PC-3 (cell line): Measurements from ENCODE around the gene LMX1A. TPM values are rescaled to one million over a fixed set of nuclear protein-coding genes. Genes with fewer than 3 reads are reported as not detected.

Experiments
- ATAC-seq: fragments of 200-7000 bp; cut with Tn5 transposase; 2 replicates; pipeline ENCODE4 v1.9.1; 2020; ENCODE audit warnings: mild to moderate bottlenecking, moderate library complexity
- BruUV-seq: library from RNA; stranded (reverse); fragments of 400-500 nt; replicated peaks from 2 replicates; lab custom pipeline; 2021; lab: Mats Ljungman, UMichigan
- CTCF ChIA-PET: fragments of 300-600 bp; sonication (Branson Sonifier 250); formaldehyde crosslinking; loops from one replicate; lab custom pipeline; 2022; ENCODE audit warnings: antibody characterized with exemption; lab: Charles Lee
- POLR2A ChIA-PET: fragments of 300-600 bp; sonication (Branson Sonifier 250); formaldehyde crosslinking; loops from one replicate; lab custom pipeline; 2022; ENCODE audit warnings: antibody characterized with exemption; ENCODE audit not compliant: unreplicated experiment; lab: Charles Lee
- DNase-seq: peaks from one replicate; pipeline ENCODE4 v3.0.0-alpha.2; 2015
- H2AFZ ChIP-seq: fragments of 300-600 bp; sonication (generic); 2 replicates; pipeline ENCODE4 v1.6.0; 2016; ENCODE audit warnings: antibody characterized with exemption, low read length
- H3F3A ChIP-seq: fragments of 300-600 bp; sonication (generic); one replicate; pipeline ENCODE4 v1.6.0; 2017; ENCODE audit warnings: antibody characterized with exemption, low read length, control low read depth, mild to moderate bottlenecking; ENCODE audit not compliant: unreplicated experiment
- H3K27ac ChIP-seq: fragments of 300-600 bp; sonication (generic); 2 replicates; pipeline ENCODE4 v1.5.1; 2016; ENCODE audit warnings: mild to moderate bottlenecking, low read length
- H3K27me3 ChIP-seq: fragments of 300-600 bp; sonication (generic); 2 replicates; pipeline ENCODE4 v1.6.1; 2016; ENCODE audit warnings: low read length, mixed read lengths
- H3K36me3 ChIP-seq: fragments of 300-600 bp; sonication (generic); 2 replicates; pipeline ENCODE4 v1.6.1; 2016; ENCODE audit warnings: low read depth, mixed run types, low read length, mixed read lengths
- H3K4me1 ChIP-seq: fragments of 300-600 bp; sonication (generic); 2 replicates; pipeline ENCODE4 v1.5.1; 2016; ENCODE audit warnings: low read length; ENCODE audit not compliant: insufficient read depth
- H3K4me2 ChIP-seq: fragments of 300-600 bp; sonication (generic); 2 replicates; pipeline ENCODE4 v1.6.0; 2016; ENCODE audit warnings: low read length
- H3K4me3 ChIP-seq: fragments of 300-600 bp; sonication (generic); 2 replicates; pipeline ENCODE4 v1.5.1; 2016; ENCODE audit warnings: mild to moderate bottlenecking, low read length, mixed read lengths
- H3K79me2 ChIP-seq: fragments of 300-600 bp; sonication (generic); 2 replicates; pipeline ENCODE4 v1.6.1; 2017; ENCODE audit warnings: low read length, mixed read lengths
- H3K9ac ChIP-seq: fragments of 300-600 bp; sonication (generic); 2 replicates; pipeline ENCODE4 v1.6.0; 2016; ENCODE audit warnings: mild to moderate bottlenecking, low read length
- H3K9me2 ChIP-seq: fragments of 300-600 bp; sonication (generic); replicated peaks from 2 replicates; pipeline ENCODE4 v1.6.1; 2016; ENCODE audit warnings: mixed run types, low read length, mixed read lengths
- H3K9me3 ChIP-seq: fragments of 300-600 bp; sonication (generic); 2 replicates; pipeline ENCODE4 v1.6.1; 2016; ENCODE audit warnings: low read length, mixed read lengths
- H4K20me1 ChIP-seq: fragments of 300-600 bp; sonication (generic); 2 replicates; pipeline ENCODE4 v1.6.1; 2016; ENCODE audit warnings: low read length, mixed read lengths
- CTCF ChIP-seq: fragments of 300-600 bp; sonication (generic); conservative IDR thresholded peaks from 2 replicates; pipeline ENCODE4 v1.5.1; 2017; ENCODE audit warnings: antibody characterized with exemption, low read depth, mild to moderate bottlenecking, low read length
- EZH2 ChIP-seq: fragments of 300-600 bp; sonication (generic); IDR thresholded peaks from one replicate; pipeline ENCODE4 v1.6.1; 2017; ENCODE audit warnings: antibody characterized with exemption, mild to moderate bottlenecking, low read length; ENCODE audit not compliant: unreplicated experiment
- EZH2phosphoT487 ChIP-seq: fragments of 300-600 bp; sonication (generic); IDR thresholded peaks from 2 replicates; pipeline ENCODE4 v1.6.1; 2018; ENCODE audit warnings: mild to moderate bottlenecking, antibody characterized with exemption, low read length, borderline replicate concordance
- intact Hi-C: fragments of 100-400 bp; cut with micrococcal nuclease; formaldehyde crosslinking; loops from 2 replicates; pipeline ENCODE4 v1.9.0; 2023
- total RNA-seq: library from RNA; depleted of rRNA; stranded (reverse); fragments of >200 nt; gene quantifications from 2 replicates; pipeline ENCODE4 v1.2.3, GENCODE V29; 2014

LMX1A gene
- total RNA-seq, 1 experiment from 2014 or later: not detected

GRCh38 chr1:165174491-165174890 lies 182.0 kb downstream of the LMX1A start:
- DNase-seq (no peak), ATAC-seq (no peak)
- intact Hi-C loops: no loop called here
- H3K4me3 ChIP-seq: no peak overlapping the region
- H3K4me2 ChIP-seq: no peak overlapping the region
- no peak overlapping the region for H2AFZ ChIP-seq
- no peaks in the 10 kb centered on the region for H3K9me2 ChIP-seq
- peaks cover 18% of the 10 kb centered on the region for H3K4me1 ChIP-seq
- no peaks in the 10 kb centered on the region for H3K27me3 ChIP-seq
- H4K20me1 ChIP-seq: no peaks in the 10 kb centered on the region
- TF ChIP-seq EZH2phosphoT487 (no peak), EZH2 (no peak), CTCF (no peak)
- ChIA-PET POLR2A (no interaction called here), CTCF (no interaction called here)
- H3K9me3 ChIP-seq: no peaks in the 10 kb centered on the region
- no peaks in the 10 kb centered on the region for H3K79me2 ChIP-seq
- no peaks in the 10 kb centered on the region for H3F3A ChIP-seq
- H3K9ac ChIP-seq: no peak overlapping the region
- no peaks in the 10 kb centered on the region for H3K36me3 ChIP-seq
- no TSS peak for BruUV-seq
- no peak overlapping the region for H3K27ac ChIP-seq

GRCh38 chr1:165173818-165174217 lies 182.7 kb downstream of the LMX1A start:
- 0 out of 2 replicates have a peak, but pooled peaks have one; percentile 8 for ATAC-seq
- Histone ChIP-seq H3F3A (no peaks in the 10 kb centered on the region), H2AFZ (no peak overlapping the region), H3K27me3 (no peaks in the 10 kb centered on the region), H3K9me3 (no peaks in the 10 kb centered on the region), H3K27ac (no peak overlapping the region), H3K9ac (no peak overlapping the region), H3K4me2 (no peak overlapping the region), H3K4me1 (peaks cover 24% of the 10 kb centered on the region), H3K79me2 (no peaks in the 10 kb centered on the region), H3K9me2 (no peaks in the 10 kb centered on the region), H3K36me3 (no peaks in the 10 kb centered on the region), H4K20me1 (no peaks in the 10 kb centered on the region), H3K4me3 (no peak overlapping the region)
- no TSS peak for BruUV-seq
- CTCF ChIA-PET: no interaction called here
- POLR2A ChIA-PET: no interaction called here
- TF ChIP-seq CTCF: no peak
- TF ChIP-seq EZH2: no peak
- TF ChIP-seq EZH2phosphoT487: no peak
- DNase-seq: no peak
- intact Hi-C loops: no loop called here

GRCh38 chr1:165173409-165173808 lies 183.1 kb downstream of the LMX1A start:
- H3K4me3 ChIP-seq: no peak overlapping the region
- H3F3A ChIP-seq: no peaks in the 10 kb centered on the region
- no peaks in the 10 kb centered on the region for H3K79me2 ChIP-seq
- no peak overlapping the region for H2AFZ ChIP-seq
- H3K36me3 ChIP-seq: no peaks in the 10 kb centered on the region
- intact Hi-C loops: no loop called here
- H3K4me1 ChIP-seq: peaks cover 28% of the 10 kb centered on the region
- ATAC-seq (no peak), DNase-seq (no peak)
- ChIA-PET POLR2A (no interaction called here), CTCF (no interaction called here)
- TF ChIP-seq EZH2 (no peak), EZH2phosphoT487 (no peak), CTCF (no peak)
- no peak overlapping the region for H3K4me2 ChIP-seq
- no peaks in the 10 kb centered on the region for H4K20me1 ChIP-seq
- H3K9ac ChIP-seq: no peak overlapping the region
- H3K27me3 ChIP-seq: no peaks in the 10 kb centered on the region
- H3K27ac ChIP-seq: peak overlapping the region; percentile 31; the same call in 1 of the 2 replicates
- H3K9me3 ChIP-seq: no peaks in the 10 kb centered on the region
- BruUV-seq: no TSS peak
- no peaks in the 10 kb centered on the region for H3K9me2 ChIP-seq
